Neutrophil (primary cell): ENCODE results near the gene CACNA2D1.

Experiments used
- H3K27ac ChIP-seq: fragments of 200-600 bp; sonication (generic); 2 replicates; pipeline ENCODE4 v1.5.1; 2016; ENCODE audit warnings: mild to moderate bottlenecking, moderate library complexity
- H3K27me3 ChIP-seq: fragments of 200-600 bp; sonication (generic); 2 replicates; pipeline ENCODE4 v1.6.0; 2016; ENCODE audit warnings: mild to moderate bottlenecking
- H3K36me3 ChIP-seq: fragments of 200-600 bp; sonication (generic); 2 replicates; pipeline ENCODE4 v1.5.1; 2017
- H3K4me1 ChIP-seq, 2 experiments: fragments of 200-600 bp in 1 of 2; sonication (generic) in 1 of 2; 1 replicate in 1 of 2; 2 replicates in 1 of 2; pipeline versions ENCODE4 v1.5.1 to v1.6.1; 2013 to 2016; ENCODE audit warnings: low read depth in 1 of 2, low read length in 1 of 2, mild to moderate bottlenecking in 1 of 2, moderate library complexity in 1 of 2; ENCODE audit not compliant: control insufficient read depth in 1 of 2, insufficient read depth in 1 of 2
- H3K4me3 ChIP-seq, 2 experiments: fragments of 200-600 bp in 1 of 2; sonication (generic) in 1 of 2; 1 replicate in 1 of 2; 2 replicates in 1 of 2; pipeline ENCODE4 v1.5.1; 2013 to 2016; ENCODE audit warnings: low read depth in 1 of 2, low read length in 1 of 2, mild to moderate bottlenecking in 1 of 2, moderate library complexity in 1 of 2
- H3K9me3 ChIP-seq: fragments of 200-600 bp; sonication (generic); 2 replicates; pipeline ENCODE4 v1.5.1; 2016
- TF ChIP-seq, protein P1 (sequence below): fragments of 200-600 bp; sonication (generic); IDR thresholded peaks from 2 replicates; pipeline ENCODE4 v1.5.1; 2016; ENCODE audit warnings: antibody characterized with exemption

The CACNA2D1 gene

DNA sequence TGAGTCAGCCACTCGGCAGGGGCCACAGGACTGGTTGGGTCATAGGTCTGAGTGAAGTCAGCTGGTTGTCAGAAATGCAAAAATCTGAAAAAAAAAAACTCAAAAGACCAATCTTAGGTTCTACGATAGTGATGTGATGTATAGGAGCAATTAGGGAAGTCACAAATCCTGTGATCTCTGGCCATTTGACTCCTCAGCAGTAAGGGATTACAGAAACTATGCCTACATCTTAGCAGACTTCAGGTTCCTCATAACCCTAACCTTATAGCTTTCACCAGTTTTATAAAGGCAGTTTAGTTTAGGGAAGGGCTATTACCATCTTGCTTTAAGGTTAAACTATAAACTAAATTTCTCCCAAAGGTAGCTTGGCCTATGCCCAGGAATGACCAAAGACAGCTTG is 510.6 kb downstream of the CACNA2D1 start:
- Histone ChIP-seq H3K9me3 (no peaks in the 10 kb centered on the region), H3K36me3 (no peaks in the 10 kb centered on the region), H3K4me3 (no peak overlapping the region), H3K27me3 (no peaks in the 10 kb centered on the region), H3K4me1 (no peaks in the 10 kb centered on the region), H3K27ac (no peak overlapping the region)
- TF ChIP-seq, protein P1, sequence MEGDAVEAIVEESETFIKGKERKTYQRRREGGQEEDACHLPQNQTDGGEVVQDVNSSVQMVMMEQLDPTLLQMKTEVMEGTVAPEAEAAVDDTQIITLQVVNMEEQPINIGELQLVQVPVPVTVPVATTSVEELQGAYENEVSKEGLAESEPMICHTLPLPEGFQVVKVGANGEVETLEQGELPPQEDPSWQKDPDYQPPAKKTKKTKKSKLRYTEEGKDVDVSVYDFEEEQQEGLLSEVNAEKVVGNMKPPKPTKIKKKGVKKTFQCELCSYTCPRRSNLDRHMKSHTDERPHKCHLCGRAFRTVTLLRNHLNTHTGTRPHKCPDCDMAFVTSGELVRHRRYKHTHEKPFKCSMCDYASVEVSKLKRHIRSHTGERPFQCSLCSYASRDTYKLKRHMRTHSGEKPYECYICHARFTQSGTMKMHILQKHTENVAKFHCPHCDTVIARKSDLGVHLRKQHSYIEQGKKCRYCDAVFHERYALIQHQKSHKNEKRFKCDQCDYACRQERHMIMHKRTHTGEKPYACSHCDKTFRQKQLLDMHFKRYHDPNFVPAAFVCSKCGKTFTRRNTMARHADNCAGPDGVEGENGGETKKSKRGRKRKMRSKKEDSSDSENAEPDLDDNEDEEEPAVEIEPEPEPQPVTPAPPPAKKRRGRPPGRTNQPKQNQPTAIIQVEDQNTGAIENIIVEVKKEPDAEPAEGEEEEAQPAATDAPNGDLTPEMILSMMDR = no peak

- Histone ChIP-seq H3K4me1 (no peaks in the 10 kb centered on the region), H3K9me3 (no peaks in the 10 kb centered on the region), H3K27me3 (no peaks in the 10 kb centered on the region), H3K36me3 (no peaks in the 10 kb centered on the region), H3K27ac (no peak overlapping the region), H3K4me3 (no peak overlapping the region)
- TF ChIP-seq, protein P1 = no peak
These were observed 514.2 kb downstream of the CACNA2D1 start for GRCh38 chr7:81929386-81929785.

- Histone ChIP-seq H3K36me3 (no peaks in the 10 kb centered on the region), H3K27me3 (no peaks in the 10 kb centered on the region), H3K9me3 (no peaks in the 10 kb centered on the region), H3K4me3 (no peak overlapping the region), H3K4me1 (no peaks in the 10 kb centered on the region), H3K27ac (no peak overlapping the region)
- TF ChIP-seq, protein P1 = no peak
These were observed 517.4 kb downstream of the CACNA2D1 start for GRCh38 chr7:81926154-81926553.

DNA sequence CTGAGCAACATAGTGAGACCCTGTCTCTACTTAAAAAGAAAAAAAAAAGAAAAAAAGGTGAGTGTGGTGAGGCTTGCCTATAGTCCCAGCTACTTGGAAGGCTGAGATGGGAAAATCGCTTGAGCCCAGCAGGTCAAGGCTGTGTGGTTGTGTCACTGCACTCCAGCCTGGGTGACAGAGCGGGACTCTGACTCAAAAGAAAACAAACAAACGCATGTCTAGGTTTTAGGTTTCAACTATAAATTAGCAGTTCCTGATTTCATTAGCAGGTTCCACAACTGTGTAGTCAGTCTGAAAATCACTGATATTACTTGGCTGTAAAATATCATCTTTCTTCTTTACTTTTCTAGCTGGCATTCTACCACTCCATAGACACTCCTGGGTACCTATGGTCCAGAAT is 518.0 kb downstream of the CACNA2D1 start:
- no peaks in the 10 kb centered on the region for H3K27me3 ChIP-seq
- TF ChIP-seq, protein P1 = no peak
- H3K4me1 ChIP-seq = no peaks in the 10 kb centered on the region
- H3K36me3 ChIP-seq = no peaks in the 10 kb centered on the region
- no peak overlapping the region for H3K4me3 ChIP-seq
- H3K27ac ChIP-seq = no peak overlapping the region
- no peaks in the 10 kb centered on the region for H3K9me3 ChIP-seq

GRCh38 chr7:81924494-81924893 is 519.1 kb downstream of the CACNA2D1 start:
- H3K4me1 ChIP-seq = no peaks in the 10 kb centered on the region
- TF ChIP-seq, protein P1 = no peak
- no peaks in the 10 kb centered on the region for H3K9me3 ChIP-seq
- no peaks in the 10 kb centered on the region for H3K27me3 ChIP-seq
- no peaks in the 10 kb centered on the region for H3K36me3 ChIP-seq
- H3K4me3 ChIP-seq = no peak overlapping the region
- H3K27ac ChIP-seq = no peak overlapping the region

GRCh38 chr7:81919494-81919893 is 524.1 kb downstream of the CACNA2D1 start:
- Histone ChIP-seq H3K4me1 (no peaks in the 10 kb centered on the region), H3K27ac (no peak overlapping the region), H3K27me3 (no peaks in the 10 kb centered on the region), H3K36me3 (no peaks in the 10 kb centered on the region), H3K4me3 (no peak overlapping the region), H3K9me3 (peaks cover 1% of the 10 kb centered on the region)
- TF ChIP-seq, protein P1 = no peak
